GM18511 (cell line): ENCODE data around the gene HSD11B1L.
"Not testable (repeated sequence)": the region's sequence is repeated elsewhere in the genome, so short reads cannot be mapped to it uniquely, and the experiment has no call there.

Experiments used
- ATAC-seq: cut with Tn5 transposase; IDR thresholded peaks from one replicate; pipeline ENCODE4 v1.9.1; 2021; ENCODE audit warnings: mild to moderate bottlenecking, moderate library complexity; ENCODE audit not compliant: unreplicated experiment

Gene HSD11B1L

GRCh38 chr19:5697890-5698634 is 17.2 kb downstream of the HSD11B1L start:
- ATAC-seq, result no peak

- ATAC-seq, result no peak
Measured at GRCh38 chr19:5698635-5699422, 18.0 kb downstream of the HSD11B1L start.

GRCh38 chr19:5700455-5701092 is 19.7 kb downstream of the HSD11B1L start:
- no peak for ATAC-seq

- not testable (repeated sequence) for ATAC-seq
Measured at GRCh38 chr19:5702053-5702410, 21.2 kb downstream of the HSD11B1L start.

- ATAC-seq, result no peak
Measured at GRCh38 chr19:5703819-5704818, 23.3 kb downstream of the HSD11B1L start.

GRCh38 chr19:5705552-5705951 is 24.7 kb downstream of the HSD11B1L start:
- ATAC-seq, result no peak

- no peak for ATAC-seq
Measured at GRCh38 chr19:5706876-5707573, 26.2 kb downstream of the HSD11B1L start.

- ATAC-seq, result no peak
Measured at GRCh38 chr19:5707576-5708575, 27.0 kb downstream of the HSD11B1L start.

GRCh38 chr19:5711025-5711424 is 30.2 kb downstream of the HSD11B1L start:
- ATAC-seq, result no peak

GRCh38 chr19:5711713-5712161 is 30.9 kb downstream of the HSD11B1L start:
- ATAC-seq, result no peak

- no peak for ATAC-seq
Measured at GRCh38 chr19:5713228-5713627, 32.4 kb downstream of the HSD11B1L start.

GRCh38 chr19:5714816-5715215 is 34.0 kb downstream of the HSD11B1L start:
- no peak for ATAC-seq

GRCh38 chr19:5717215-5717935 is 36.5 kb downstream of the HSD11B1L start:
- no peak for ATAC-seq

- ATAC-seq, result no peak
Measured at GRCh38 chr19:5718037-5718578, 37.3 kb downstream of the HSD11B1L start.

- no peak for ATAC-seq
Measured at GRCh38 chr19:5718579-5719273, 37.9 kb downstream of the HSD11B1L start.

GRCh38 chr19:5719274-5719960 is 38.6 kb downstream of the HSD11B1L start:
- ATAC-seq, result no peak
